ENCODE data around the gene ABLIM1.

Gene ABLIM1

GRCh38 chr10:114654822-114655575 lies 3.1 kb downstream of the ABLIM1 start:
- H3K4me3 ChIP-seq (ENCODE audit: low read depth, low read length) = no peak overlapping the region
- TF ChIP-seq CTCF (IDR thresholded peaks at IDR 0.05; ENCODE audit: borderline replicate concordance, insufficient read depth, low read depth, low read length) = no peak

- no peak overlapping the region for H3K4me3 ChIP-seq (ENCODE audit: low read depth, low read length)
- no peak for TF ChIP-seq CTCF (IDR thresholded peaks at IDR 0.05; ENCODE audit: borderline replicate concordance, insufficient read depth, low read depth, low read length)
These were observed 4.1 kb downstream of the ABLIM1 start for GRCh38 chr10:114653926-114654325.

- H3K4me3 ChIP-seq (ENCODE audit: low read depth, low read length) = no peak overlapping the region
- TF ChIP-seq CTCF (IDR thresholded peaks at IDR 0.05; ENCODE audit: borderline replicate concordance, insufficient read depth, low read depth, low read length) = no peak
These were observed 5.4 kb downstream of the ABLIM1 start for GRCh38 chr10:114652402-114653368.

GRCh38 chr10:114650831-114651230 lies 7.2 kb downstream of the ABLIM1 start:
- H3K4me3 ChIP-seq (ENCODE audit: low read depth, low read length) = no peak overlapping the region
- no peak for TF ChIP-seq CTCF (IDR thresholded peaks at IDR 0.05; ENCODE audit: borderline replicate concordance, insufficient read depth, low read depth, low read length)

GRCh38 chr10:114650266-114650665 lies 7.8 kb downstream of the ABLIM1 start:
- TF ChIP-seq CTCF (IDR thresholded peaks at IDR 0.05; ENCODE audit: borderline replicate concordance, insufficient read depth, low read depth, low read length) = no peak
- H3K4me3 ChIP-seq (ENCODE audit: low read depth, low read length) = no peak overlapping the region

- H3K4me3 ChIP-seq (ENCODE audit: low read depth, low read length) = no peak overlapping the region
- TF ChIP-seq CTCF (IDR thresholded peaks at IDR 0.05; ENCODE audit: borderline replicate concordance, insufficient read depth, low read depth, low read length) = no peak
These were observed 8.7 kb downstream of the ABLIM1 start for GRCh38 chr10:114649217-114649903.

All from GM12875 (cell line).